Activated naive CD4-positive, alpha-beta T cell treated with anti-CD3 and anti-CD28 coated beads, Interleukin-2, amount 50 U/mL, for 16 hours (primary cell): ENCODE data around the gene LRP8.

Experiments
- DNase-seq: peaks from one replicate; pipeline ENCODE4 v3.0.0-alpha.2; 2020

Gene LRP8

GRCh38 chr1:53321776-53322602, 5.9 kb downstream of the LRP8 start:
- DNase-seq, result no peak

DNA sequence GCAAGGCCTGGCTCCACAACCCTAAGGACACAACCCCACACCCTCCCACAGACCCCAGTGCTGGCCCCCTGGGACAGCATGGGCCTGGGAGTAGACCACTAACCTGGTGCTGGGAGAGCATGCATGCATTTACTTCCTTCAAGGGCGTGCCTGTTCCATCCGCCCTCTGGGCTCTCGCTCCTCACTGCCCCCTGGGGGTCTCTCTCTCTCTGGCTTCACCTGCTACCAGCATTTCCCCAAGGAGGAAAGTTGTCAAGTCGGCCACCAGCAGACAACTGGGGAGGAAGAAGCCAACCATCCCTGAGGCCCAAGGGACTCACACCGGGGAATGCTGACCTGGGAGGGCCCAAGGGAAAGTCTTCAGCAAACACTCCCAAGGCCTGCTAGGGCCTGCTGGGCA, 6.5 kb downstream of the LRP8 start:
- no peak for DNase-seq

DNA sequence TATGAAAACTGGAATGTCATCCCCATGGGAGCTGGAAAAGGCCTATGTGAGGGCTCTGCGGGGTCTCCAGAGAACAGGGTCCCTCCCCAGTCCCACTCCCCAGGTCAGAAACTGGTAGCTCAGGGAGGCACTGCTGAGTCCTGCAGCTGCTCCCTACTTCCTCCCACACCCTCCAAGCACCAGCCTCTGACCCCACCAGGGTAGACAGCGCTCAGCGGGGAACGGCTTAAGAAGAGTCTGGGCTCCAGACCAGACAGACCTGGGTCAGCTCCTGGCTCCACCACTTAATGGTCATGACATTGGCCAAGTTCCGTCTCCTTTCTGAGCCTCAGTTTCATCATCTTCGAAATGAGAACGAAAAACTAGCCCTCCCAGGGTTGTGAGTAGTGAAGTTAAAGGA, 7.2 kb downstream of the LRP8 start:
- DNase-seq, result no peak

- DNase-seq, result no peak
Observed at GRCh38 chr1:53319296-53320101, 8.4 kb downstream of the LRP8 start.

DNA sequence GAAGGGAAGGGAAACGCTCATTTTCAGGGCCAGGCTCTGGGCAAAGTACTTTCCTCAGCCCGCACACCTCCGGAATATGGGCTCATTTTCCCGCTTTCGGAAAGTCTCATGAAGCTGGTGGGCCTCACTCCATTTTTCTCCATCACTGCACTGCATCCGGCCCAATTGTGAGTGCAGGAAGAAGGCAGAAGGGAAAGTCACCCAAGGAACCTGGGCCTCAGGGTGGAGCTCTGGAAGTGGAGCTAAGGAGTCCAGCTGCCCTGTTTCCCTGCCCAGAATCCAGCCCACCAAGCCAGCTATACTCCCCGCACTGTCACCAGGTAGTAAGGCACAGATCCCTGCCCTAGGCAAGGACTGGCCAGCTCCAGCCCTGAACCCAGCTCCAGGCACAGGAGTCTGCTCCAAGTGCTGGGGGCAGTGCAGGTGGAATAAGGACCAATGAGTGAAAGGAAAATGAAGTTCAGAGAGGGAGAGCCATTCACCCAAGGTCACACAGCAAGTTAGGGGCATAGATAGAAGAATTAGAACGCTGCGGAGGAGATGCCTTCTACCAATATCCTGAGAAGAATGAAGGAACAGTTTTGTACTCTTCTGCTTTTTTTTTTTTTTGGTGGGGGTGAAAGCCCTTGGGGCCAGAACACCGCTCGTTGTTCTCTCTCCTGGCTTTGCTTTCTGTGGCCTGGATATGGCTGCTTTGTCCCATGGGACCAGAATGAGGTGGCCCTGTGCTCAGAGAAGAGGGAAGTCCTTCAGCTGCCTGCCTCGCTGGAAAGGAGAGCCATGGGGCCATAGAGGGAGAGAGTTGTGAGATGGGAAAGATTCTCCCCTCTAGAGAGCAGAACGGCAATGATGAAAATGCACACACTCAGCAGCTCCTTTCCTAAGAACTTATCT, 10.0 kb downstream of the LRP8 start:
- DNase-seq, result no peak

GRCh38 chr1:53316766-53317581, 10.9 kb downstream of the LRP8 start:
- DNase-seq, result no peak

GRCh38 chr1:53316424-53316765, 11.5 kb downstream of the LRP8 start:
- DNase-seq, result no peak

- no peak for DNase-seq
Observed at GRCh38 chr1:53315456-53316423, 12.1 kb downstream of the LRP8 start.

- DNase-seq, result no peak
Observed at GRCh38 chr1:53315046-53315445, 12.8 kb downstream of the LRP8 start.

DNA sequence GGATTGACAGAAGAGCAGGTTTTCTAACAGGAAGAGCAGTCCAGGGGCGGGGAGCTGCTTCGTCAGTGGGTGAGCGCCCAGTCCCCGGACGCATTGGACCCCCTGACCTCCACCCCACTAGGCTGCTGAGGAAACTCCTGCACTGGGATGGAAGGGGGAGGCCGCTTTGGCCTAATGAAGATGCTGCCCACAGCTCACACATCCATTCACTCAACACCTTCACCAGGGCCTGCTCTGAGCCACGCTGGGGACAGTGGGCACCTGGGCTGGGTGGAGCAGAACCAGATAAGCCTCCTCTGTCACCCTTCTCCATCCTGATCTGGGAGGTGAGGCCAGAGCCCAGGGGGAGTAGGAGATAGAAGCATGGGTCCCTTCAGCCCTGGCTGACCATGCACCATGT, 13.3 kb downstream of the LRP8 start:
- DNase-seq, result no peak

- DNase-seq, result no peak
Observed at GRCh38 chr1:53314096-53314495, 13.8 kb downstream of the LRP8 start.

GRCh38 chr1:53313556-53313955, 14.3 kb downstream of the LRP8 start:
- no peak for DNase-seq

- no peak for DNase-seq
Observed at GRCh38 chr1:53311702-53312305, 16.1 kb downstream of the LRP8 start.

DNA sequence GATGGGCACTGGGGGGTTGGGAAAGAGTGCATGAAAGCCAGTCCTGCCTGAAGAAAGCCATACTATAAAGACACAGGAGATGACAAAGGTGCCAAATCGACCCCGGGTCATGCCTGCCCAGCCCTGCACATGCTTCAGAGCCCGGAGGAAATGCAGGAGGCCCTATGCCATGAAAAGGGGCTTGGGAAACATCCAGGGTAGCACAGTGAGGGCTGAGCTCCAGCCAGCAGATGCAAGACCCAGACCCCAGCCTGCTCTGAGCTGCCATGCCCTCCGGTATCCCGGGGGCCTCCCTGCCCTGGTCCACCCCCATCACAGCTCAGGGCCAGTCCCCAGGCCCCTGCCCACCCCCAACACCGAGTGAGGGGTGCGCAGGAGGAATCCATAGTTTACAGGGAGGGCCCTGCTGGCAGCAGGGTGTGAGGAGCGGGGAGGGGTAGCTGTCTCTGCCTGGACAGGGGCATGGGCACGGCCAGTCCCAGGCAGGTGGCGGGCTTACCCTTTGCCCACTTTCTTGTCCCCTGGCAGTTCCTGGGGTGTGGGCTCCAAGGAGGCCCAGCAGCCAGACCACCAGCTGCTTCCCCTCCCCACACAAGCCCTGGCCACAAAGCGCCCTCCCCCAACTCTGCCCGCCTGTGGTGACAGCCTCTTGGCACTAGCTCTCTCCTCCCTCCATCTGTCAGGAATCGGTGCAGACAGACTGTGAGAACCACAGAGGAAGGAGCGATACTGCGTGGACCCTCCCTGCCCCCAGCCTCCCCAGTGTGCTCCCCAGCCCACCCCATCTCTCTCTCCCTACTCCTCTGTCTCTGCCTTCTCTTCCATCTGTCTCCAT, 16.8 kb downstream of the LRP8 start:
- no peak for DNase-seq

DNA sequence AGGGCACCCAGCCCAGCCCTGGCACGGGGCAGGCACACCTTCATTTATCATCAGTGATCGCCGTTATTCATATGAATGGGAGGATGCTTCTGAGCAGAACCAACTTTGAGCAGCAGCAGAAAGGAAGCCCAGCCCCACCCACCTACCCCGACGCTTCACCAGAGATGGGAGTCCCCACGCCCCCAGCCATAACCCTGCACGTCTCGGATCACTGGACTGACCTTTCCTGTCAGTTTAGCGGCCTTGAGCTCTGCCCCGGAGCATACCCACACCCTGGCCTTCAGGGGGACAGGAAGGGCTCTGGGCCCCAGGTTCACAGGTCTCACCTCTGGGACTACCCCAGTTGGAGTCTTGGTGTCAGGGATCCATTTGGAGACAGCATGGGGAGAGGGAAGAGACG, 18.1 kb downstream of the LRP8 start:
- DNase-seq, result no peak

DNA sequence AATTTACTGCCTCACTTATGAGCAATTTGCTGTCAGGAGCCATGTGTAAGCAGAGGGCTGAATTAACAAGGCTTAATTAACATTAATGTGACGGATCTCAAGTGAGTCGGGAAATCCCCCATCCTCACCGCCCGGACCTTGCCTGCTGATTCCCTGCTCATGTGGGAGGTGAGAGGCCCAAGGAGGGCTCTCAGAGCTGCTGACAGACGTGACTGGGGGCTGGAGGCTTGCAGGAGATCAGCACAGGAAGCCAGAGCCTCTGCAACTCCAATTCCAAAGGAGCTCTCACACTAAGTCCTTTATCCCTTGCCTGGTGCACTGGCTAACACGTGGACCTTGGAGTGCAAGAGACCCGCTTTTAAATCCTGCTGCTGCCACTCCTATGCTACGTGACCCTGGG, 19.4 kb downstream of the LRP8 start:
- no peak for DNase-seq

DNA sequence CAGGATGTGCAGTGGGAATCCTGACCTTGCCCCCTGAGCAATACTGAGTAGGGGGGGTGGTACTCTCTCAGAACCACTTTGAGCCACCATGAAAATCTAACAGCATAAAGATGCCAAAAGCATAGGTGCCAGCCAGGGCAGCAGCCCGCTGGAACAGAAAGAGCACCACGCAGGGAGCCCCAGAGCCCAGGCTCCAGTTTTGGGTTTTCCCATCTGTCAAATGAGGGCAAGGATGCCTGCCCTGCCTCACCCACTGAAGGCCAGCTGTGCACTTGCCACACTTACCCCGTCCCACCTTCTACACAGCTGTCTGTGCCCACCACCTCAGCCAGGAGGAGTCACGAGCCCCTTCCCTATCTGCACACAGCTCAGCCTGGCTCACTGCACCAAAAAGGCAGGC, 20.8 kb downstream of the LRP8 start:
- DNase-seq, result no peak

GRCh38 chr1:53306168-53306567, 21.7 kb downstream of the LRP8 start:
- DNase-seq, result no peak

DNA sequence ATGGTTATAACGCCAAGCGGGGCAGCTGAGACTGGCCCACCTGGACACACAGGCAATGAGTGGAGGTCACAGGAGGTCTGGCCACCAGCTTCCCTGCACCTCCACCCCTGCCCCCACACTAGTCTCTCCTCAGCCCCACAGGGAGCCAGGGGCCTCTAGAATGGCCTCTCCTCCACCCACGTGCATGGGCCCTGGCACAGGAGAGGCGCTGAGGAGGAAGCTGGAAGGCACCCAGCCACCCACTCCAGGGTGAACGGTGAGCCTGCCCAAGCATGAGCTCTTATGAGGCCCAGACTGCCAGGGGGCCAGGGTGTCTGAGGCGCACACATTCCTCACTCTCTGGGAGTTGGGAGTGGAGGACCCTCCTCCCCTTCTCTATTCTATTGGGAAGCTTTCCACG, 22.2 kb downstream of the LRP8 start:
- DNase-seq, result no peak

- DNase-seq, result no peak
Observed at GRCh38 chr1:53304527-53304926, 23.3 kb downstream of the LRP8 start.
